ENCODE results near the gene HECW1.
"Not testable (repeated sequence)": the region's sequence is repeated elsewhere in the genome, so short reads cannot be mapped to it uniquely, and the experiment has no call there.

Gene HECW1

DNA sequence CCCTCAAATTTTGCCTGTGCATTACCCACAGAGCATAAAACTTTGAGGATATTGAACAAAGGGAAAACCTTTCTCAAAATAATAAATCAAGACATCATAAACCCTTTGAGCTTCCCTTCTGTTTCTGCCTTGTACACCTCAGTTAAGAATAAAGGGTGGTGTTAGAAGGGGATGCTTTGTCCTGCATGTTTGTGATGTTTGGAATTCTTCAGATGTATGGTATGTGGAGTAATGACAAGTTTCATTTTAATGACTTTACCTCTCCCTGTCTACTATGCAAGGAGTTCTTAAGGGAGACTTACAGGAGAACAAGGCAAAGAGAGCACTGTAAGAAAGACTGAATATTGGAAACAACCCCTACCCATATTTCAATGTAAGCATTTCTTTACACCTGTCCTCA is 99.2 kb downstream of the HECW1 start:
- DNase-seq: no peak

DNA sequence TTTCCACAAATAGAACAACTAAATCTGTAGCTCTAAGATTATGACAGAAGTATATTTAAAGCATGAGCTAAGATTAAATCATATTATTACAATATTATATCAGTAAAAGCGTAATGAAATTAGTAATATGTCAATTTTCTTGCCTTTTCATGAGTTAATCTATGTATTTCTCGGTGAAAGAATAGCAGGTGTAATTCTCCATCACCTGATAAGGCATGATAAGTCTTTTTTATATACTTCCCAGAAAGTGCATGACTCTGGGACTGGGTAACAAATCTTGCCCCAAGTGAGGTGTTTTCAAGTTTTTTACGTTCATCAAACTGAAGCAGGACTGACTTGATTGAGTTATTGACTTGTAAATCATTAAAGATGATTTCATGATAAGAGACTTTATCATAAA is 100.5 kb downstream of the HECW1 start:
- DNase-seq: no peak

DNA sequence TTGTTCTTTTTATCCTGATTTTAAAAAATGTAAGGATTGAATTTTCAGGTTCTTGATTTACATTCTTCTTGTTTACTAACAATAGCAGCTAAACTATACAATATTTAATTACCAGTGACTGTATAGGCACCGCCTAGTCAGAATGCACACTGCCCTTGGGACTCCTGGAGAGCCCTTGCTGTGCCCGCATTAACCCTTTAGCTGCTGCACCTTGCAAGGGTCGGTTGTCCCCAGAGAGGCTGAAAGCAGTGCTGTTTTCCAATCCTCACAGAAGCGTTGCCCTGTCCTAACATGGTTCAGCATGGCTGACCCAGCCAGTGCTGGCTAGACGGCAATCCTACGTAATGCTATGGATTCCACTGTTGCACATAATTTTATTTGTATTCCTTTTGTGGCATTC is 102.6 kb downstream of the HECW1 start:
- DNase-seq: no peak

DNA sequence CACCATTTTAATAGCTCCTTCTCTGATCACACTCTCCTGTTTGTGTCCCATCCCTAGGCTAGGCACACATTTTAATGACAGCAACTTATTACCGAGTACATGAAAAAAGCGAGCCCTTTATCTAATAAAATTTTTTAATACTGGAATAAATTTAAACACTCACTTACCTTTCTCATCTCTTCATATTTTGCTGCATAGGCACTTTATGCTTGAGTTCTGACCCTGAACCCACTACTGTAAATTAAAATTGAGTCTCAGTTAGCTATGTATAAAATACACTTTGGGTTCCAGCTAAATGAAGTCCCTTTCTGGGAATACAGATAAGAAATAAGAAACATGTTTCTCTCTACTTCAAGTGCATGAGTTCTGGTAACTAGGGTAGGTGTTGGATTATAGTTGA is 104.6 kb downstream of the HECW1 start:
- DNase-seq: no peak

DNA sequence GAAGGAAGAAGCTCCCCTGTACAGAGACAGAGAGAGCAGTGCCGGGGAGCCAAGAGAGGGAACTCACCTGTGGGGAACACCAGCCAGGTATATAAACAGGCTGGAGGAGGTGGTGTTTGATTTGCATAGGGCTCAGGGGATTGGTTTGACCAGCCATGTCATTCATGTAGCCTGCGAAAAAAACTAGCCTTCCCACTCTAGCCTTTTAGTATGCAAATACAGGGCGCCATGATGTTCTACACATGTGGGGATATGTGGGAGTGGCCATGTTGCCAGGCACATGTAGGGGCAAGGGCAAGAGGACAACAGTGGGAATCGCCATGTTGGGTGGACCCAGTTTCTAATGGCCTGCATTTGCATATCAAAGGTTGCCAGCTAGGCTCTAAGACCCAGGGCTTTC is 106.5 kb downstream of the HECW1 start:
- DNase-seq: not testable (repeated sequence)

DNA sequence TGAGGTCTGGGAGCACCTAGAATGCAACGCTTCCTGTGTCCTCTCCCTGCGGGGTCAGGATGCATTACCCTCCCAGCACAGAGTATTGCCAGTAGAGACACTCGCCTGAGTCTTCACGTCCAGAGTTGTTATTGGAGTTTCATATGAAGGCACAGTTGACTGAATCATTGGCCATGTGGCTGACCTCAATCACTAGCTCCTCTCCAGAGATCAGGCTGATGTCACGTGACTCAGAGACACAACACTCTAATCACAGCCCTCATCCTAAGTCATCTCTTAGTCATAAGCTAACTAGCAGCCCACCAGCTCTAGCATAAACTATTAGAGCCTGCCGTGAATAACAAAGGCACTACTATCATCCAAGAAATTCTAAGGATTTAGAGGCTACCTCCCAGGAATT is 107.8 kb downstream of the HECW1 start:
- DNase-seq: no peak

DNA sequence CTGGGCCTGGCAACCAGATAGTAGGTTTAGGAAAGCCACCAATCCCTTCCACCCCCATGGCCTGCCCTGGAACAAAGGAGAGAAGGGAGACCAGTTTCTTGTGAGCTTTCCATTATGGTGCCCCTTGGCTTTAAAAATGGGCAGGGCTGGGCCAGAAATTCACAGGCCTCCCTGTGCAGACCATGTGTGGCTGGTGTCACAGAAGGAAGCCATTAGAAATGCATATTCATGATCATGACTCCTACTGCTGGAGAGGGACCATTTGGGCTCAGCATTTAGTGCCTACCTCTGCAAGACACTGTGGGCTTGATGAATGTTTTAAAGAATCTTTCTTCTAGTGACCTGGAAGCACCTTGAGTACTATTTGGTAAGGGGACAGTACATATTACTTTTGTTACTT is 108.3 kb downstream of the HECW1 start:
- DNase-seq: no peak

DNA sequence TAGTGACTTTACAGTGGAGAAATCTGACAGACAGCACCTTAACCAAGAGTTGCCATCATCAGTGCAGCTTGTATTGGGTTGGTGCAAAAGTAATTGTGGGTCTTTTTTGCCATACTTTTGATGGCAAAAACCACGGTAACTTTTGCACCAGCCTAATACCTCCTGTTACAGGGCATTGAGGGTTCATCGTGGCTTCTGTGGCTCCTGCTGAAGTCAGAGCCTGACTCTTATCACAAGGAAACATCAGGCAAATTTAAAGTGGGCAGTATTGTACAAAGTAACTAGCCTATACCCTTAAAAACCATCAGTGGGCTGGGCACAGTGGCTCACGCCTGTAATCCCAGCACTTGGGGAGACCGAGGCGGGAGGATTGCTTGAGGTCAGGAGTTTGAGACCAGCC is 117.4 kb downstream of the HECW1 start:
- no peak for DNase-seq

DNA sequence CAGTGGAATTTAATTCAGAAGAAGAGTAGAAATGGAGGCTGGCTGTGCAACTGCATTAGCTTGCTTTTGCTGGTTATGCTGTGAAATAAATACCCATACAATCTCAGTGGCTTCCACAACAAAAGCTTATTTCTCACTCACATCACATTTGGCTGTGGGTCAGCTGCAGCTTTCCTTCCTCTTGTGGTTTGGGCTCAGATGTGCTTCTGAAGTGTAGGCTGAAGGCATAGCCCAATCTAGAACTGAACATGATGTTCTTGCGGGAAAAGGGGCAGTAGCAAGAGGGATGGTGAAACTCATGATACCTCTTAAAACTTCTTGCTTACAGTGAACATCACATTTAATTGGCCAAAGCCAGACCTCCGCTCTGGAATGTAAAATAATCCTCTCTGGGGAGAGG is 119.9 kb downstream of the HECW1 start:
- no peak for DNase-seq

DNA sequence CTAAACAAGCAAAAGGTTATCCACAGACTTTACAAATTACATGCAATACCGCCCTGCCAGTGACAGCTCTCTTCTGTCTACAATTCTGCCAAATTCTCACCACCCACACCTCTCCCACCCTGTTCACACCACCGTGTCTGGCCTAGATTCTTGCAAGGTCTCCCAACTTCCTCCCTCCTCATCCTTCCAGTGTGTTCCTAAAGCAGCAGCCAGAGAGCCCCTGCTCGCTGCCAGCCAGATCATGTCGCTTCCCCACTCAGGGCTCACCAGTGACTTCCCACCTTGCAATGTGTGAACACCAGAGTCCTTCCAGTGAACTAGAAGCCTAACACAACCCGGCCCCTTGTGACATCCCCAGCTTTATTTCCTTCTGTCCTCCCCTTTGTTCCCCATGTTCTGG is 121.6 kb downstream of the HECW1 start:
- no peak for DNase-seq

DNA sequence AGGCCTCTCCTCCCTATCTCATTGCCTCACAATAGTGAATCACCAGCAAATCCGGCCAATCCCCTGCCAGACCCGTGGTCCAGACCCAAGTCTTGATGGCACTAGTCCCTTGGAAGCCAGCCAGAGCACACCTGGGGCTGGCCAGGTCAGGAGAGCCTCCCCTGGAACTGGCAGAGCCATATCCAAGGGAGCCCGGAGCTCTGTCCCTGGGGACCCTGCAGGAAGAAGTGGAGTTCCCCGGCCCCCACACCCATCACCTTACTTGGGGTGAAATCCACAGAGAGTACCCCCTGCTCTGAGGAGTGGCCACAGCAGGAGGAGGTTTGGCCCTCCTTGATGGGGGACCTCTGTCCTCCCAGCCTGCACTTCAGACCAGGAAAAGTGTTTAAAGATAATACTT is 122.5 kb downstream of the HECW1 start:
- DNase-seq: no peak

DNA sequence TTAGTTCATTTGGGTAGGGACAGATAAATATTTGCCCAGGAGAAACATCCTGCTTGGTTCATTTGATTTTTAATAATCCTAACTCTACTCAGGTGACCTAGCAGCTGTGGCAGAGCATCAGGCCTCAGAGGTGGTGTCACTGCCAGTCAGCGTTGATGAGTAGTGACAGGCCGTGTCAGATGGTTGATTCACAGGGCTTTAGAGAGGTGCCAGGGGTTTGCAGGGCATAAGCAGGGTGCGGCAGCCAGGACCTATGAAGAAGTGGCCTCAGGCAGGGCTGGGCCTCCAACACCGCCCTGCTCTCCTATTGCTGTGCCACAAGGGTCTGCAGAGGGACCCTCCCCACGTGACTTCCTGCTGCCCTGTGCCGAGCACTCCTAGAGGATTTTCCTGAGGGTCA is 128.1 kb downstream of the HECW1 start:
- DNase-seq: no peak

DNA sequence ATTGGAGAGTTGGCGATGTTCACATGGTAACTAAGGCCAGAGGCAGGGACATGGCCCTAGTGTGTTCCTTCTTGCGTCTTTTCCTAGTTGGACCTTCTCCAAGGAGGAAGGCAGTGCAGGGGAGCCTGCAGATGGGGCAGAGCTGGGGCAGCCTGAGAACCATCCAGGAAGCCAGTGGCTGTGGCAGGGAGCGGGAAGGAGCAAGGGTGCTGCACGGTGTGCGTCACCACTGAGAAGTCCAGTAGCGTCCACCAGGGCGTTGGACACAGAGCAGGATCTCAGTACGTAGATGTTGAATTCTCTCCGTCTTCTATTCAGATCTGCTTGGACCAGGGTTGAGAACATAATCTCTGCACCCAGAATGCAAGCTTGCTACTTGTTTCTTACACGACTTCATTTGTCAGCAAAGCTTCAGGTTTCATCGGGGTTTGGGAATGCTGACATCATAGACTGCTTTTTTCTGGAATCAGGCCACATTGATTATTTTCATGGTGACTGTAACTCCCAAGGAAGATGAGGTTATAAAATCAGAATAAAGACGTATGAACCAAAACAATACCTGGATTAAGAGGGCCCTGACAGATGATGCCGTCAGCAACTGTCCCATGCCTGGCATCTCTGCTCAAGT is 130.3 kb downstream of the HECW1 start:
- DNase-seq: no peak

DNA sequence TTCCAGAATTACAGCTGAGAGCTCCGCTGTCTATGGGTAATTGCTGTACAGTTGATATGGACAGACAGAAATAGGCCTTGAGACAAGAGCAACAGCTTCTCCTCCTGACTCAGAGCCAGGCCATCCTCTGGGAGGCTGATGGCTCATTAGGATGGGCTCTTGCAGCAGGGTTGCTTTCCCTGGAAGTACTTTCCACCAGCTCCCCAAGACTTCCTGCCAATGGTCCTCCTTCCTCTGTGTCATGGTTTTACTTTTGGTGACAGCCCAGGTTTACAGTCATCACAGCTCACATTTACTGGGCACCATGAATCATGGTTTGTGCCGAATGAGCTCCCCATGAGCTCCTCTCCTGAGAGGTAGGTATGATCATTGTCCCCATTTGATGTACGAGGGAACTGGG is 131.8 kb downstream of the HECW1 start:
- no peak for DNase-seq

DNA sequence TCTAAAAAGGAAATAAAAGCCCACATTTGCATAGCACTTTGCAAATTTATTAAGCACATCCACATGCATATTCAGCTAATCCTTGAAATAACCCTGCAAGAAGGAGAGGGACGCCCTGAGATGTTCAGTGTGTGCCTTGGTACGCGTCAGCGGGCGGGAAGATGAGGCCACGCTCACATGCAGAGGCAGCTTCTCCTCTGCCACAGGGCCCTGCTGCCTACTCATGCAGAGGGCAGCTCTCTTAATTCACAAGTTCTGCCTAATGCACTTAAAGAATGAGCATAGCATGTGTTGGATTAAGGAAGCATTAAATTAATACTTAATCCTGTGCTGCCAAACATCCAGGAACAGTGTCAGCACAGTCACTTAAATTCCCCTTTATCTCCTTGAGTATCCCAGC is 132.3 kb downstream of the HECW1 start:
- DNase-seq: no peak

DNA sequence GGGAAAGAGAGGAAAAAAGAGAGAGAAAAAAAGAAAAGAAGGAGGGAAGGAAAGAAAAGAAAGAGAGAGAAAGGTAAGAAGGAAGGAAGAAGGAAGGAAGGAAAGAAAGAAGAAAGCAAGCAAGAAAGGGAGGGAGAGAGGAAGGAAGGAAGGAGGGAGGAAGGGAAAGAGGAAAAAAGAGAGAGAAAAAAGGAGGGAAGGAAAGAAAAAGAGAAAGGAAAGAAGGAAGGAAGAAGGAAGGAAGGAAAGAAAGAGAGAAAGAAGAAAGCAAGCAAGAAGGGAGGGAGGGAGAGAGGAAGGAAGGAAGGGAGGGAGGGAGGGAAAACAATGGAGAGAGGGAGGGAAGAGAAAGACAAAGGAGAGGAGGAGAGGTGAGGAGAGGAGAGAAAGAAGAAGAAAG is 135.3 kb downstream of the HECW1 start:
- no peak for DNase-seq

DNA sequence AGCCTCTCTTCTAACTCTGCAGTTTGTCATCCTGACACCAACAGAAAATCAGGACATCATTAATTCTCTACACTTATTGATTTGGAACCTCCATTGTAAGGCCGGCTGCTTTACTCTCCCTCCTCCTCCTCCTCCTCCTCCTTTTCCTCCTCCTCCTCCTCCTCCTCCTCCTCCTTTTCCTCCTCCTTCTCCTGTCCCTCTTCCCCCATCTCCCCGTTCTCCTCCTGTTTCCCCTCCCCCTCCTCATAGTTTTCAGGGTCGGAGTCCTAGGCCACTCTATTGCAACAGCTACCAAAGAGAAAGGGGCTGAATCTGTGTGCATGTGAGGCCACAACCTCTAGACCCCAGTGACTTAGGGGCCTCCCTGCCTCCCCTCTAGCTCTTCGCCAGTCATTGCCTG is 136.1 kb downstream of the HECW1 start:
- DNase-seq: no peak

DNA sequence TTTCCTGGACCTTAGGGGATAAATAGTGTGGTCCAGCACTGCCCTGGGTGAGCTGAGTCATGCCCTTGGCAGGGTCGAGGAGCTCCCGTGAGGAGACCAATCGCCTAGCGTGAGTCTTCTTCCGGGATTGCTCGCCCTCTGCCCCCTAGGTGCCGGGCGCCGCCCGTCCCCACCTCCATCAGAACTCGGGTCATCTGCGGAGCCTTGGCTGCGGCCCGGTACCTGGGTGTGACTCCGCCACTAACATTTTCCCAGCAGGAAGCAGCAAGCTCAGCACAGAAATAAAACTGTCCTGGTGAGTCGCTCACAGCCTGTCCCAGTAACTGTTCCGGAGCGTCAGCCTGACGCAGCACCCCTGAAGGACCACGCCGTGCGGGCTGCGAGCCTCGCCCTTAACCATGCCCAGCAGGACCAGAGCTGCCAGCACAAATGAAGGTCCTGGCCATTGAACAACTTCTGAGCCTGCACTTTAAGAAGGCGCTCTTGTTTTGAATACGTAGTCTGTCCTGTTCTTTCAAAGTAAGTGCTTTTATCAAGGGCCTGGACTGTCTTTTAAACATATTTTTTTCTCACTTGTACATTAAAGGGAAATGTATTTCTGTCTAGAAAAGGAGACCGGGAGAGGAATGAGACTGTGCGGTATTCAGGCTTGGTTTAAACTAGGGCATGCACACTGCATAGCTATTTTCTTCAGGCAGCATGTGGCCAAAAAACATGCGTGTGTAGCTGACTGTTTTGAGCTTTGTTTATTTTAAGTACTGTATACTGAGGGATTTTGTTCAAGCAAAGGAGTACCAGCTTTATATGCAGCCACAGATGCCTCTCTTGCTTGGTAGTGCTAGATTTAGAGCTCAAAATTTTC is 136.7 kb downstream of the HECW1 start:
- DNase-seq: peak; percentile 39 to 63

DNA sequence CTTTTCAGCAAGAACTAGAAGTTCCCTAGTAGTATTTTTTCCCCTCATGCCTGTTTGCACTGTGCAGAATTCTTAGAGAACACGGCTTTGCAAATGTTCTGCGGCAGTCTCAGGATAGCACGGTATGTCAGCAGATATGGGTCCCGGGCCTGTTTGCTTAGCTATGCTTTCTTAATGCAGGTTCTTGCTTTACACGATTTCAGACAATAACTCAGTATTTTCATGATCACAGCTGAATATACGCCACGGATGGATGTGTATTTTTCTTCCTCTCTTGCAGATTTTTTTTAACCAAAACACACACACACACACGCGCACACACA is 137.3 kb downstream of the HECW1 start:
- no peak for DNase-seq

DNA sequence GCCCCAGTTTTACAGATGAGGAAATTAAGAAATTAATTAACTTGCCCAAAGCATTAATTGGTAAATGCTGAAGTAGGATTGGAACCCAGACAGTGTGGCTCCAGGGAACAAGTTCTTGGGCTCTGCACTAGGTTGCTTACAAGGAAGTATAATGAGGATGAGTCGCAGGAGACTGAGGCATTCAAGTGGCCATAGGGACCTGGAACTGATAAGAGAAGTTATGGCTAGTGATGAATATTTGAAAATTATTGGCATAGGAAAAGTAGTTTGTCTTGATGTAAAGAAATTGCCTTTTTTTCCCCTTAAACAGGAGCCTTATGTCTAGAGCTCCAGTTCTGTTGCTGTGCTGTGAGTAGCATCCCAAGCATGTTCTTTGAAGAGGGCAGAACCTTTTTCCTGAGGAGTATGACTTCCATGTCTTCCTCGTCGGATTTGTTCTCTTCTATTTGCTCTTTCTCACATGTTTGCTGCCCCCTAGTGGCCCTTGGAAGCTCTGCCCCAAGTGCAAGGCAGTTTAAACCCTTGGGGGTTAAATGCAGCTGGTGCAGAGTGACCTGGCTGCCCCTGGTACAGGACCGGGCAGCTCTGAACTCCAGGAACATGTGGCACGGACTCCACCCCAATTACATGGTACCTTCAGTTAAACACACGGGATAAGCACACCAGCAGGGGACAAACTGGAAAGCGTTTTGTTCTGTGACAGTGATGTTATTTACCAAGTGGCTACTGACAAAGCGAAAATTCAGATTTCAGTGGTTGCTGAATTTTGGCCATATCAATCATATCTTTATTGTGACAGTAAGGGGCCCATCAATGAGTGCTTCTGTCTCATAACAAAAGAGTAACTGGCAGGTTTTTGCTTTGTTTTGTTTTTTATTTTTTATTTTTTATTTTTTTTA is 148.8 kb downstream of the HECW1 start:
- peak; percentile 81 to 87 for DNase-seq

DNA sequence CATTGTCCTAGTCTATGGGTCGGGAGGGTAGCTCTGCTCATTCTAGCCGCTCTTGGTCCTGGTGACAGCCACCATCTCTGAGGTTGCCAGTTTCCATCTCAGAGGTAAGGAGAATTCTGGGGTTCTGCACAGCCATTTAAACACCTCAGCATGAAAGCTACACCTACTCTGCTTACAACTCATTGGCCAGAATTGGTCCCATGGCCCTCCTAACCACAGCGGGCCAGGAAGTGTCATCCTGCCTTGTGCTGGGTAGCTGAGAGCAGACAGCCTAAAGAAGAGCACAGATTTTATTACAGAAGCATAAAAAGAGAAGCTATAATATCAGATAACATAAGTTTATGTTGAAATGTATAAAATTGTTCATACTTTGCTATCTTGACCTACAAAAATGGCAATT is 152.7 kb downstream of the HECW1 start:
- DNase-seq: no peak

DNA sequence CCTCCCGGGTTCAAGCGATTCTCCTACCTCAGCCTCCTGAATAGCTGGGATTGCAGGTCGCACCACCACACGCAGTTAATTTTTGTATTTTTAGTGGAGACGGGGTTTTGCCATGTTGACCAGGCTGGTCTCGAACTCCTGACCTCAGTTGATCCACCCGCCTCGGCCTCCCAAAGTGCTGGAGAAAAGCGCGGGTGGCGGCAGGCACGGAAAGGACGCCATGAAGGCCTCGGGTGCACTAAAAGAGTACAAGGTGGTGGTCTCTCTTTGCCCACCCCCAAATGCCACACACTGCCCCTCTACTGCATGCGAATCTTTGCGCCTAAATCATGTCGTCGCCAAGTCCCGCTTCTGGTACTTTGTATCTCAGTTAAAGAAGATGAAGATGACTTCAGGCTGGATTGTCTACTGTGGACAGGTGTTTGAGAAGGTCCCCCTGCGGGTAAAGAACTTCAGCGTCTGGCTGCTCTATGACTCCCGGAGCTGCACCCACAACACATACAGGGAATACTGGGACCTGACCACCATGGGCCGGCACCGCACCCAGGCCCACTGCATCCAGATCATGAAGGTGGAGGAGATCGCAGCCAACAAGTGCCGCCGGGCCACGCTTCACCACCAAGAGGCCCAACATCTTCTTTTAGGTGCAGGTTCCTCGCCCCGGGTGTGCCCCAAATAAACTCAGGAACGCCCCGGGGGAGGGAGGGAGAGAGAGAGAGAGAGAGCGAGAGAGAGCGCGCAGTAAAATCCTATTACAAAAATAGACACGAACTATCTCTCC is 161.7 kb downstream of the HECW1 start:
- no peak for DNase-seq

DNA sequence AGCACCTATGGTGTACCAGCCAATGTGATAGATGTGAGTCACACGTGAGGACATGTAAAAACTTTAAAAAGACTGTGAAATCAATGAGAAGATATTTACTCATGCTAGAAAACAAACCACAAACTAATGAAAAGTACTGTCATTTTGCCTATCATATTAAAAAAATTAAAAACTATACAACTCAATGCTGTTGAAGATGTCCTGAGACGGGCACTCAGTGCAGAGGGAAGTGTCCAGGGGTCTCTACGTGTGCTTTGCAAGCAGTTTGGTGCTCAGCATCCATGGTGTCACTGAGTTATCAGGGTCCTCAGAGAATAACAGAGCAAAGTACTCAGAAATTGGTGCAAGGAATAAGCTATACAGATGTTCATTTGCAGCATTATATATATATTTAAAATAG is 162.3 kb downstream of the HECW1 start:
- DNase-seq: no peak
